Measurements from ENCODE around the gene CENPB. TPM values are rescaled to one million over a fixed set of nuclear protein-coding genes. Genes with fewer than 3 reads are reported as not detected.

CENPB gene
- total RNA-seq, 2 experiments from 2014 or later: 29.1 to 30.3 TPM

DNA sequence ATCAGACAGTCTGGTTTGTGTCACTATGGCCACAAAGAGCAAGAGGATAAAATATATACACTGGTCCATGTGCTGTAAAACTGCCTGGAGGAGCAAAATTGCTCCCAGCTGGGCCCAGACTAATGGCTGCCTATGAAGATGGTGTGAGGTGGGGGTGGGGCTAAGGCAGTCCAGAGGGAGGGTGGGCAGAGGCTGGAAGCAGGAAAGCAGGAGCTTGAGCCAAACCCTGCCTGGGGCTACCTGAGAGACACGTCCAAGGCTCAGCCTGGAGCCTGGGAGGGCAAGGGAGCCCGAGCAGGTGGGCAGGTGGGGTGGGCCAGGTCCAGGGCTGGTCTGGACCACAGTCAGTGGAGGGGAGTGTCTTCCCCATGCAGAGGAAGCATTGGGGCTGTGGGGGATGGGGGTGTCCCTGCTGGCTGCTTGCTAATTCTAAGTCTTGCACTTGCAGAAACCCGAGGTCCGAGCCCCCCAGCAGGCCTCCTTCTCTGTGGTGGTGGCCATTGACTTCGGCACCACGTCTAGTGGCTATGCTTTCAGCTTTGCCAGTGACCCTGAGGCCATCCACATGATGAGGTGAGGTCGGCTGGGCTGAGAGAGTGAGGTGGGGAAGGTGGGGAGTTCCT, 44.6 kb downstream of the CENPB start:
- Mint-ChIP-seq H3K27ac (no peak overlapping the region), H3K9me3 (no peaks in the 10 kb centered on the region), H3K4me3 (no peak overlapping the region), H3K27me3 (ENCODE audit: low read depth) (peaks cover 4% of the 10 kb centered on the region), H3K36me3 (ENCODE audit: low read depth) (no peaks in the 10 kb centered on the region), H3K4me1 (ENCODE audit: low read depth) (peaks cover 9% of the 10 kb centered on the region)
- CTCF ChIA-PET: interaction anchor here (0.6 to 2.1 kb wide), 6 partner anchors 9 to 128 kb away, joined by 3 to 9 read pairs (median 3); partner anchors contain the start of gene SIGLEC1
- intact Hi-C loops (cut with micrococcal nuclease): no loop called here
- DNase-seq: no peak

GRCh38 chr20:3740615-3741301, 45.8 kb downstream of the CENPB start:
- Mint-ChIP-seq H3K4me1 (ENCODE audit: low read depth) (peaks cover 9% of the 10 kb centered on the region), H3K9me3 (no peaks in the 10 kb centered on the region), H3K27ac (no peak overlapping the region), H3K4me3 (no peak overlapping the region), H3K27me3 (ENCODE audit: low read depth) (no peaks in the 10 kb centered on the region), H3K36me3 (ENCODE audit: low read depth) (no peaks in the 10 kb centered on the region)
- CTCF ChIA-PET: interaction anchor here (0.6 to 2.1 kb wide), 7 partner anchors 10 to 127 kb away, joined by 3 to 9 read pairs (median 3); partner anchors contain the start of gene SIGLEC1
- DNase-seq: no peak
- intact Hi-C loops (cut with micrococcal nuclease): no loop called here

DNA sequence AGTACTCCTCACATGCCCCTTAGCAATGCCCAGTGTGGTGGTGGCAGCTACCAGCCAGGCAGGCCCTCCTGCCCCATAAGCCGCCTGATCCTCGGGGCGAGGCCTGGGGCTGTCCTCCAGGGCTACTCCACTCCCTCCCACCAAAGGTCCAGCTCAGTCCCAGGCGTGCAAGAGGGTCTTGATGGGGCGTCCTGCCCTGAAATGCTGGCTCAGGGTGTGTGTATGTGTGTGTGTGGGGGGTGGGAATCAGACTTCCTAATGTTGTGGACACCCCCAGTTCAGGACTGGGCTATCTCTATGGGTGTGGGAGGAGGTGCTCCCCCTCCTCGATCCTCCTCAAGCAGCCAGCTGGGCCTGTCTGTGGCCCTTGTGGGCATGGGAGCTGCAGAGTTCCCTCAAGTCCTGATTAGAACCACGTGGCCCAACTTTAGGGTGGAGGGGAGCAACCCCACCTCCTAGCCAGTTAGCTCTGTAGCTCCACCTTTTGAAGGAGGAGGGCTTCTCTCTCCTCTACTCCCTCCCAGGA, 46.6 kb downstream of the CENPB start:
- H3K9me3 Mint-ChIP-seq: no peaks in the 10 kb centered on the region
- intact Hi-C loops (cut with micrococcal nuclease): no loop called here
- H3K4me1 Mint-ChIP-seq (ENCODE audit: low read depth): peaks cover 4% of the 10 kb centered on the region
- CTCF ChIA-PET: interaction anchor here (0.9 to 2.1 kb wide), 4 partner anchors 11 to 115 kb away, joined by 3 to 9 read pairs (median 5); no protein-coding TSS in a partner anchor
- no peaks in the 10 kb centered on the region for H3K27me3 Mint-ChIP-seq (ENCODE audit: low read depth)
- H3K4me3 Mint-ChIP-seq: no peak overlapping the region
- H3K27ac Mint-ChIP-seq: no peak overlapping the region
- no peaks in the 10 kb centered on the region for H3K36me3 Mint-ChIP-seq (ENCODE audit: low read depth)
- no peak for DNase-seq

DNA sequence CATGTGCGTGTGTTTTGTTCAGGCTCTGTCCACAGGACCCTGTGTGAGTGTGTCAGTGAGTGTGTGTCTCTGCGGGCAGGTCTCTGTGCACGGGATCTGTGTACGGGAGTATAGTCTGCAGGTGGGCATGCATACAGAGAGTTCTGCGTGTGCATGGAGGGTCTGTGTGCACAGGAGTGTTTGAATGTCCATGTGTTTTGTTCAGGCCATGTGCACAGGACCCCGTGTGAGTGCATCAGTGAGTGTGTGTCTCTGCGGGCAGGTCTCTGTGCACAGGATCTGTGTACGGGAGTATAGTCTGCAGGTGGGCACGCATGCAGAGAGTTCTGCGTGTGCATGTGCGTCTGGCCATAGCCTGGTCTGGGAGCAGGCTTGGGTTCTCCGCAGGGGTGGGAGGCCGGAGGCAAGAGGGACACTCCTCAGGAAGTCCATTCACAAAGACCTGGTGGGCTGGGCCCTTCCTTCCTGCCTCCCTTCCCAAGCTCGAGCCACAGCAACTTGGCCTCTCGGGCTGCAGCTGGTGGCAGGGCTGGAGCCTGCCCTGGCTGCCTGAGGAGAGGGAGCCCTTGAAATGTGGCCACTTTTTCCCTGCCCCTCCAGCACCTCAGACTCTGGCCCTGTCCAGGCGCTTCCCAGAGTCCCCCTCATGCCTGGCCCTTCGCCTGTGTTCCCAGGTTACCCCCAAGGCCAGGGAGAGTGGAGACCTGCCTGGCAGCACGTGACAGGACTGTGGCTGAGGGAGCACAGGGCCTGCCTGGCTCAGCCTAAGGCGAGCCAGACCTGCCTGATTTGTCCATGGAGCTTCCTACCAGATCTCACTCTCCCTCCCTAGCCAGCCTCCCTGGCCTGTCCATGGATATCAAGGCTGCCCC, 47.2 kb downstream of the CENPB start:
- no peak overlapping the region for H3K4me3 Mint-ChIP-seq
- H3K9me3 Mint-ChIP-seq: no peaks in the 10 kb centered on the region
- no peaks in the 10 kb centered on the region for H3K27me3 Mint-ChIP-seq (ENCODE audit: low read depth)
- intact Hi-C loops (cut with micrococcal nuclease): no loop called here
- no peaks in the 10 kb centered on the region for H3K4me1 Mint-ChIP-seq (ENCODE audit: low read depth)
- no peaks in the 10 kb centered on the region for H3K36me3 Mint-ChIP-seq (ENCODE audit: low read depth)
- CTCF ChIA-PET: interaction anchor here (0.9 to 1.1 kb wide), 2 partner anchors 14 to 116 kb away, joined by 3 to 4 read pairs; no protein-coding TSS in a partner anchor
- H3K27ac Mint-ChIP-seq: no peak overlapping the region
- no peak for DNase-seq

- intact Hi-C loops (cut with micrococcal nuclease): no loop called here
- Mint-ChIP-seq H3K27ac (no peak overlapping the region), H3K27me3 (ENCODE audit: low read depth) (peaks cover 4% of the 10 kb centered on the region), H3K9me3 (no peaks in the 10 kb centered on the region), H3K36me3 (ENCODE audit: low read depth) (no peaks in the 10 kb centered on the region), H3K4me1 (ENCODE audit: low read depth) (no peaks in the 10 kb centered on the region), H3K4me3 (no peak overlapping the region)
- CTCF ChIA-PET: interaction anchor here (1.5 kb wide), 1 partner anchor 15 kb away, joined by 3 read pairs; no protein-coding TSS in a partner anchor
- DNase-seq: no peak
Observed at GRCh38 chr20:3738111-3739053, 48.2 kb downstream of the CENPB start.

- Mint-ChIP-seq H3K27me3 (ENCODE audit: low read depth) (peaks cover 23% of the 10 kb centered on the region), H3K4me1 (ENCODE audit: low read depth) (no peaks in the 10 kb centered on the region), H3K27ac (no peak overlapping the region), H3K36me3 (ENCODE audit: low read depth) (no peaks in the 10 kb centered on the region), H3K9me3 (no peaks in the 10 kb centered on the region), H3K4me3 (no peak overlapping the region)
- CTCF ChIA-PET: interaction anchor here (1.1 to 2.3 kb wide), 2 partner anchors 14 to 25 kb away, joined by 3 to 7 read pairs; no protein-coding TSS in a partner anchor
- intact Hi-C loops (cut with micrococcal nuclease): no loop called here
- no peak for DNase-seq
Observed at GRCh38 chr20:3735768-3736167, 50.8 kb downstream of the CENPB start.

GRCh38 chr20:3734111-3734843, 52.3 kb downstream of the CENPB start:
- Mint-ChIP-seq H3K27me3 (ENCODE audit: low read depth) (peaks cover 29% of the 10 kb centered on the region), H3K4me1 (ENCODE audit: low read depth) (no peaks in the 10 kb centered on the region), H3K9me3 (no peaks in the 10 kb centered on the region), H3K4me3 (no peak overlapping the region), H3K27ac (no peak overlapping the region), H3K36me3 (ENCODE audit: low read depth) (no peaks in the 10 kb centered on the region)
- no peak for DNase-seq
- intact Hi-C loops (cut with micrococcal nuclease): no loop called here
- CTCF ChIA-PET: interaction anchor here (2.3 kb wide), 1 partner anchor 23 kb away, joined by 7 read pairs; no protein-coding TSS in a partner anchor

Other genes starting within 250 kb of the CENPB start
- gene GFRA4, start 123.3 kb downstream of the CENPB start, total RNA-seq: not detected
- gene ADAM33, start 104.7 kb downstream of the CENPB start, total RNA-seq: not detected
- gene SIGLEC1, start 74.1 kb downstream of the CENPB start, total RNA-seq: under 1 TPM in 1 of 2 experiments, not detected in 1; 0.02 TPM
- not detected for gene HSPA12B, start 54.1 kb downstream of the CENPB start, total RNA-seq
- 10 to 100 TPM; 47.9 to 50.4 TPM for gene ADISSP, start 19.0 kb downstream of the CENPB start, total RNA-seq
- not detected for gene SPEF1, start 5.3 kb downstream of the CENPB start, total RNA-seq
- 10 to 100 TPM; 94.8 to 97.7 TPM for gene CDC25B, start 9.6 kb upstream of the CENPB start, total RNA-seq
- 1 to 10 TPM; 8.0 to 8.2 TPM for gene AP5S1, start 33.8 kb upstream of the CENPB start, total RNA-seq
- gene MAVS, start 60.1 kb upstream of the CENPB start, total RNA-seq: 10 to 100 TPM; 14.8 to 16.0 TPM
- 10 to 100 TPM; 39.8 to 44.7 TPM for gene PANK2, start 102.6 kb upstream of the CENPB start, total RNA-seq
- gene RNF24, start 228.8 kb upstream of the CENPB start, total RNA-seq: 1 to 10 TPM; 2.9 to 3.8 TPM